H1 (cell line): ENCODE measurements around the gene NLRP3. TPM values are rescaled to one million over a fixed set of nuclear protein-coding genes. Genes with fewer than 3 reads are reported as not detected.

Experiments used
- CTCF ChIA-PET: fragments of 300-600 bp; sonication (Branson Sonifier 250); formaldehyde crosslinking; loops from one replicate; lab custom pipeline; 2021; ENCODE audit not compliant: partially characterized antibody; lab: Charles Lee
- POLR2A ChIA-PET: fragments of 300-600 bp; sonication (Branson Sonifier 250); formaldehyde crosslinking; loops from one replicate; lab custom pipeline; 2021; ENCODE audit warnings: inconsistent platforms; ENCODE audit not compliant: partially characterized antibody; lab: Charles Lee
- DNase-seq, 2 experiments: peaks; one replicate each; pipeline versions ENCODE4 v3.0.0 to v3.0.0-alpha.2; 2010 to 2022; ENCODE audit warnings: low spot score in 2 of 2, low read depth in 1 of 2, mixed read lengths in 1 of 2
- FAIRE-seq: peaks from 2 replicates; lab custom pipeline; 2011; peaks lifted over from hg19 to GRCh38; lab: Jason Lieb, UNC
- H2AFZ ChIP-seq: 2 replicates; pipeline ENCODE4 v1.8.1; 2012; ENCODE audit warnings: low read length, inconsistent platforms
- H2AK5ac ChIP-seq: 2 replicates; pipeline ENCODE4 v1.6.1; 2013; ENCODE audit warnings: low read depth, low read length
- H2BK120ac ChIP-seq: replicated peaks from 2 replicates; pipeline ENCODE3; 2013; ENCODE audit warnings: low read depth, low read length, inconsistent platforms
- H2BK12ac ChIP-seq: 2 replicates; pipeline ENCODE4 v1.6.1; 2013; ENCODE audit warnings: low read depth, low read length
- H2BK15ac ChIP-seq: 2 replicates; pipeline ENCODE4 v1.6.1; 2013; ENCODE audit warnings: low read length
- H2BK20ac ChIP-seq: 2 replicates; pipeline ENCODE4 v1.6.1; 2013; ENCODE audit warnings: low read length
- H2BK5ac ChIP-seq: 2 replicates; pipeline ENCODE4 v1.6.1; 2013; ENCODE audit warnings: low read depth, low read length
- H3K14ac ChIP-seq: 2 replicates; pipeline ENCODE4 v1.6.1; 2013; ENCODE audit warnings: inconsistent platforms; ENCODE audit not compliant: insufficient read length
- H3K18ac ChIP-seq: 2 replicates; pipeline ENCODE4 v1.6.1; 2013; ENCODE audit warnings: low read length; ENCODE audit errors: extremely low read depth
- H3K23ac ChIP-seq: 2 replicates; pipeline ENCODE4 v1.6.1; 2013; ENCODE audit warnings: inconsistent platforms; ENCODE audit not compliant: insufficient read length
- H3K23me2 ChIP-seq: 2 replicates; pipeline ENCODE4 v1.6.1; 2013; ENCODE audit warnings: low read depth, low read length
- H3K27ac ChIP-seq: 2 replicates; pipeline ENCODE4 v1.6.1; 2011; ENCODE audit warnings: low read depth, low read length, inconsistent platforms
- H3K27me3 ChIP-seq, 4 experiments: replicated peaks in 1 of 4; 1 replicate in 1 of 4; 2 replicates in 3 of 4; pipeline versions ENCODE4 v1.6.1 to v1.8.1; 2011 to 2013; ENCODE audit warnings: low read length in 3 of 4, mild to moderate bottlenecking in 3 of 4, inconsistent platforms in 2 of 4, mixed read lengths in 2 of 4, moderate library complexity in 1 of 4; ENCODE audit not compliant: control insufficient read depth in 3 of 4, insufficient read depth in 3 of 4; ENCODE audit errors: extremely low read depth in 1 of 4
- H3K36me3 ChIP-seq, 4 experiments: 2 replicates each; pipeline versions ENCODE4 v1.6.1 to v1.8.1; 2011 to 2013; ENCODE audit warnings: mild to moderate bottlenecking in 4 of 4, low read length in 3 of 4, moderate library complexity in 2 of 4, control low read depth in 1 of 4, inconsistent platforms in 1 of 4; ENCODE audit not compliant: insufficient read depth in 4 of 4, control insufficient read depth in 2 of 4
- H3K4ac ChIP-seq: replicated peaks from 2 replicates; pipeline ENCODE3; 2013; ENCODE audit warnings: low read length, low read depth, mixed read lengths, inconsistent platforms; ENCODE audit not compliant: insufficient read length
- H3K4me1 ChIP-seq, 4 experiments: replicated peaks in 1 of 4; 1 replicate in 1 of 4; 2 replicates in 3 of 4; pipeline versions ENCODE4 v1.6.1 to v1.8.1; 2011 to 2013; ENCODE audit warnings: low read length in 3 of 4, inconsistent platforms in 2 of 4, mixed read lengths in 1 of 4; ENCODE audit not compliant: insufficient read depth in 4 of 4, control insufficient read depth in 3 of 4
- H3K4me2 ChIP-seq, 2 experiments: 2 replicates each; pipeline versions ENCODE4 v1.6.1 to v1.8.1; 2011 to 2013; ENCODE audit warnings: low read depth in 2 of 2, low read length in 2 of 2, control low read depth in 1 of 2, inconsistent platforms in 1 of 2, mild to moderate bottlenecking in 1 of 2; ENCODE audit not compliant: insufficient read depth in 1 of 2
- H3K4me3 ChIP-seq, 4 experiments: fragments of 200-600, 300-600 bp in 1 of 4; sonication (generic), shearing (Covaris generic), sonication (Bioruptor Twin) in 1 of 4; 2 replicates each; pipeline versions ENCODE4 v1.5.1 to v1.8.1; 2011 to 2016; ENCODE audit warnings: low read length in 4 of 4, low read depth in 3 of 4, control low read depth in 2 of 4, inconsistent platforms in 2 of 4, mild to moderate bottlenecking in 2 of 4, mixed read lengths in 1 of 4, moderate library complexity in 1 of 4; ENCODE audit not compliant: insufficient read depth in 2 of 4; ENCODE audit errors: extremely low read depth in 1 of 4
- H3K56ac ChIP-seq: replicated peaks from 2 replicates; pipeline ENCODE3; 2013; ENCODE audit warnings: low read depth, mild to moderate bottlenecking, mixed read lengths, low read length, inconsistent platforms; ENCODE audit not compliant: insufficient read length
- H3K79me1 ChIP-seq: 2 replicates; pipeline ENCODE4 v1.6.1; 2013; ENCODE audit warnings: low read depth, low read length, control low read depth
- H3K79me2 ChIP-seq, 2 experiments: 2 replicates each; pipeline versions ENCODE4 v1.6.1 to v1.8.1; 2012 to 2013; ENCODE audit warnings: low read length in 2 of 2, mild to moderate bottlenecking in 2 of 2, inconsistent platforms in 1 of 2; ENCODE audit not compliant: insufficient read depth in 2 of 2, control insufficient read depth in 1 of 2
- H3K9ac ChIP-seq, 4 experiments: replicated peaks in 1 of 4; 1 replicate in 1 of 4; 2 replicates in 3 of 4; pipeline versions ENCODE4 v1.6.1 to v1.8.1; 2011 to 2013; ENCODE audit warnings: low read depth in 3 of 4, low read length in 3 of 4, control low read depth in 2 of 4, mild to moderate bottlenecking in 2 of 4, moderate library complexity in 2 of 4, inconsistent platforms in 1 of 4; ENCODE audit errors: extremely low read depth in 1 of 4
- H3K9me3 ChIP-seq, 2 experiments: 2 replicates each; pipeline versions ENCODE4 v1.6.1 to v1.8.1; 2012 to 2013; ENCODE audit warnings: mild to moderate bottlenecking in 2 of 2, moderate library complexity in 2 of 2, control low read depth in 1 of 2, inconsistent platforms in 1 of 2, low read depth in 1 of 2, low read length in 1 of 2, mixed read lengths in 1 of 2; ENCODE audit not compliant: insufficient read depth in 2 of 2
- H4K20me1 ChIP-seq, 2 experiments: replicated peaks in 1 of 2; 2 replicates each; pipeline versions ENCODE3 to v1.8.1; 2011 to 2013; ENCODE audit warnings: inconsistent platforms in 2 of 2, low read length in 2 of 2, mild to moderate bottlenecking in 1 of 2; ENCODE audit not compliant: insufficient read depth in 2 of 2, control insufficient read depth in 1 of 2
- H4K5ac ChIP-seq: 2 replicates; pipeline ENCODE4 v1.6.1; 2013; ENCODE audit warnings: low read length, low read depth, mixed read lengths, inconsistent platforms; ENCODE audit not compliant: insufficient read length
- H4K8ac ChIP-seq: 2 replicates; pipeline ENCODE4 v1.8.0; 2013; ENCODE audit warnings: mild to moderate bottlenecking, moderate library complexity, low read length, inconsistent platforms; ENCODE audit not compliant: insufficient read depth; ENCODE audit errors: extremely low read depth
- H4K91ac ChIP-seq: replicated peaks from 2 replicates; pipeline ENCODE3; 2013; ENCODE audit warnings: low read length, mixed read lengths, inconsistent platforms; ENCODE audit not compliant: insufficient read length
- ASH2L ChIP-seq: fragments of 200-600, 300-600 bp; sonication (generic); IDR thresholded peaks from one replicate; pipeline ENCODE4 v1.7.1; 2017; ENCODE audit warnings: low read length
- ATF2 ChIP-seq: IDR thresholded peaks from 2 replicates; pipeline ENCODE4 v1.6.1; 2012; ENCODE audit warnings: low read length, inconsistent platforms
- ATF3 ChIP-seq: IDR thresholded peaks from 2 replicates; pipeline ENCODE4 v1.6.1; 2011; ENCODE audit warnings: low read depth, mild to moderate bottlenecking, low read length; ENCODE audit not compliant: insufficient read depth
- CBX8 ChIP-seq: fragments of 300-800, 300-1000 bp; sonication (generic); IDR thresholded peaks from 2 replicates; pipeline ENCODE4 v1.7.1; 2016; ENCODE audit warnings: low read depth, low read length, borderline replicate concordance
- CREB1 ChIP-seq: IDR thresholded peaks from 2 replicates; pipeline ENCODE4 v1.6.1; 2012; ENCODE audit warnings: inconsistent platforms
- FOSL1 ChIP-seq: IDR thresholded peaks from 2 replicates; pipeline ENCODE4 v1.6.1; 2011; ENCODE audit warnings: mild to moderate bottlenecking, low read depth, low read length, moderate library complexity; ENCODE audit not compliant: insufficient read depth
- KDM1A ChIP-seq: fragments of 200-600, 300-600 bp; sonication (generic); IDR thresholded peaks from 2 replicates; pipeline ENCODE4 v1.7.1; 2016; ENCODE audit warnings: mild to moderate bottlenecking, low read length, borderline replicate concordance
- MAFK ChIP-seq: IDR thresholded peaks from 2 replicates; pipeline ENCODE4 v1.6.1; 2012; ENCODE audit warnings: low read depth, mild to moderate bottlenecking, improper control_type of control experiment, low read length
- POU5F1 ChIP-seq: IDR thresholded peaks from 2 replicates; pipeline ENCODE4 v1.6.1; 2011; ENCODE audit warnings: low read depth, mild to moderate bottlenecking, low read length, moderate library complexity
- SIX5 ChIP-seq: IDR thresholded peaks from 2 replicates; pipeline ENCODE4 v1.6.1; 2011; ENCODE audit warnings: mild to moderate bottlenecking, low read depth, low read length
- SP2 ChIP-seq: IDR thresholded peaks from 2 replicates; pipeline ENCODE4 v1.6.1; 2012; ENCODE audit warnings: mild to moderate bottlenecking, low read length, inconsistent platforms
- YY1 ChIP-seq: IDR thresholded peaks from 2 replicates; pipeline ENCODE4 v1.6.1; 2011; ENCODE audit warnings: low read depth, mild to moderate bottlenecking, low read length
- WGBS, 2 experiments: shearing (Covaris generic) in 1 of 2; methylation state at CpG; one replicate each; pipeline versions ENCODE4 v1.1.6 to v1.1.7; 2013 to 2015; ENCODE audit warnings: low lambda C conversion rate in 2 of 2, mixed read lengths in 2 of 2, inconsistent platforms in 1 of 2, low coverage in 1 of 2, missing lambda C conversion rate in 1 of 2; ENCODE audit not compliant: insufficient replicate concordance in 2 of 2, insufficient coverage in 1 of 2, insufficient read length in 1 of 2; ENCODE audit errors: extremely low coverage in 1 of 2, missing lambda C conversion rate in 1 of 2; 5-methylcytosine and 5-hydroxymethylcytosine counted together
- polyA plus RNA-seq, 7 experiments: library from polyadenylated mRNA; depleted of rRNA in 3 of 7; stranded (reverse) in 5 of 7; unstranded in 2 of 7; fragments of >200 nt in 5 of 7; fragments of 200-250 nt in 2 of 7; gene quantifications; 1 replicate in 5 of 7; 2 replicates in 1 of 7; 4 replicates in 1 of 7; pipeline versions ENCODE4 v1.2.1 to v1.2.3, GENCODE V29; 2011 to 2013; ENCODE audit warnings: missing spikeins in 2 of 7, mixed read lengths in 2 of 7
- total RNA-seq: library from RNA; stranded (reverse); fragmentation: NEBNext Ultra II Directional; extraction: Animal tissue kit (Norgen Biotek cat#: 25700); gene quantifications from 2 replicates; pipeline ENCODE4 v1.2.1, GENCODE V29; 2021

Gene NLRP3
- total and polyA plus RNA-seq, 2 of the 8 experiments (the other 6 are each of a cell fraction or from before 2014, with no cell fraction given): 0.05 to 0.19 TPM

- Histone ChIP-seq H3K27me3 (peaks cover 0 to 7% (median 2%) of the 10 kb centered on the region in 4 experiments; a peak in 3 of 7 replicates), H2BK15ac (no peak overlapping the region), H2AK5ac (no peak overlapping the region), H3K18ac (0 out of 2 replicates have a peak overlapping the region, but pooled peaks have one; percentile 28), H3K79me1 (no peaks in the 10 kb centered on the region; the same call in 1 of the 2 replicates), H4K91ac (no peak overlapping the region), H3K4me2 (no peak overlapping the region), H3K14ac (no peak overlapping the region), H4K5ac (no peak overlapping the region), H4K8ac (no peak overlapping the region), H3K4me1 (peaks cover 0 to 7% (median 6%) of the 10 kb centered on the region in 4 experiments), H3K4ac (no peak overlapping the region), H2BK120ac (no peak overlapping the region), H4K20me1 (no peaks in the 10 kb centered on the region), H3K36me3 (no peaks in the 10 kb centered on the region; a peak in 1 of 8 replicates), H3K4me3 (no peak overlapping the region), H2BK20ac (peak overlapping the region; percentile 86; the same call in 1 of the 2 replicates), H3K56ac (no peak overlapping the region), H3K23me2 (no peaks in the 10 kb centered on the region), H3K79me2 (no peaks in the 10 kb centered on the region), H2BK5ac (no peak overlapping the region; the same call in 1 of the 2 replicates), H2BK12ac (no peak overlapping the region; the same call in 1 of the 2 replicates), H3K9ac (no peak overlapping the region; a peak in 1 of 7 replicates), H3K23ac (no peak overlapping the region), H3K9me3 (peaks cover 12 to 17% of the 10 kb centered on the region in 2 experiments; a peak in 2 of 4 replicates), H2AFZ (no peak overlapping the region), H3K27ac (no peak overlapping the region)
- CTCF ChIA-PET: interaction anchor here (1.1 to 5.8 kb wide), 8 partner anchors 8 to 100 kb away, joined by 3 to 53 read pairs (median 8); no protein-coding TSS in a partner anchor
- WGBS, 2 experiments: 57% methylated on average over 4 of the region's 4 CpGs; no CpG with 5 or more reads in 1 of the 2 experiments
- DNase-seq (no peak), FAIRE-seq (no peak)
- POLR2A ChIA-PET: interaction anchor here (1.2 to 1.9 kb wide), 2 partner anchors 8 to 10 kb away, joined by 3 to 9 read pairs; no protein-coding TSS in a partner anchor
- TF ChIP-seq SP2 (no peak), POU5F1 (no peak), MAFK (no peak), CBX8 (no peak), FOSL1 (no peak), ATF3 (no peak), CREB1 (no peak), YY1 (no peak), SIX5 (no peak), ATF2 (no peak), ASH2L (no peak), KDM1A (no peak)
Measured at GRCh38 chr1:247387096-247387495, 28.9 kb upstream of the NLRP3 start.
